HG02885 (cell line): Measurements from ENCODE around the gene SLC8A1.

Source experiments
- ATAC-seq: cut with Tn5 transposase; IDR thresholded peaks from one replicate; pipeline ENCODE4 v1.9.1; 2021; ENCODE audit warnings: mild to moderate bottlenecking; ENCODE audit not compliant: unreplicated experiment, poor library complexity

Gene SLC8A1

DNA sequence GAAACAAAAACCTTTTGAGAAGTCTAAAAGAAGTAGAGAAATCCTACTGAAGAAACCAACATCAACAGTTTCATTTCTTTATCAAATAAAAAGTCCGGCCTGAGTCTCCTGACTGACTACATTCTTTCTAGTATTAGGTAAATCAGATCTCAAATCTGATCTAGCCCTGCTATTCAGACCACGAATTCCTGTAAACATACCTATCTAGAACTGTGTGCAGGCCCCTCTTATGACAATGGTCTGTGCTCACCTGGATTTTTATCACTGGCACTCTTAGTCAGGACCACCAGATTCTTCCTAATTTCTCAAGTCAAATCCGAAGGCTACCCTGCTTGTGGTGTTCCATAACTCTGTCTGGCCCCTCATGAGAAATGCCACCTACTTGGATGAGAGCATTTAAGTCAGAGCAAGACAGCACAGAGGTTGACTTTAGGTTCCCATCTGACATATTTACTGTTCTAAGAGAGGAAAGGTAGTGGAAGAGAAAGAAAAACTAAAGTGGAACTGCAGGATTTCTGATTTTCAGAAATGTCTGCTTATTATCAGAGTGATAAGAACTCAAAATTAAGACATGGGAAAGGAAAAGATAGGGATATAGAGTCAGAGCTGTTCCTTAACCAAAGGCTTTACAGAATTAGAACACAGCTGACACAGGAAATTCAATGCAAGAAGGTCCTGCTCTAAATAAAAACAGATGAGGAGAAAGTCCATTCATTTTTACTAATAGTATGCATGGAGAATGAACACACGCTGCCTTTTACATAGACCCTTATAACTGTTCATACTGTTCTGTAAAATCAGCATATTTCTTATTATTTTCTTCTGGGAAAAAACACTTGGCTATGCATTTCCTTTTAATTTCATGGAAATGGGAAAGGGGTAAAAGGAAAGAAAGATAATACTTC is 56.5 kb downstream of the SLC8A1 start:
- no peak for ATAC-seq

- no peak for ATAC-seq
Observed at GRCh38 chr2:40394597-40394996, 57.3 kb downstream of the SLC8A1 start.

- ATAC-seq: no peak
Observed at GRCh38 chr2:40394031-40394430, 57.9 kb downstream of the SLC8A1 start.

DNA sequence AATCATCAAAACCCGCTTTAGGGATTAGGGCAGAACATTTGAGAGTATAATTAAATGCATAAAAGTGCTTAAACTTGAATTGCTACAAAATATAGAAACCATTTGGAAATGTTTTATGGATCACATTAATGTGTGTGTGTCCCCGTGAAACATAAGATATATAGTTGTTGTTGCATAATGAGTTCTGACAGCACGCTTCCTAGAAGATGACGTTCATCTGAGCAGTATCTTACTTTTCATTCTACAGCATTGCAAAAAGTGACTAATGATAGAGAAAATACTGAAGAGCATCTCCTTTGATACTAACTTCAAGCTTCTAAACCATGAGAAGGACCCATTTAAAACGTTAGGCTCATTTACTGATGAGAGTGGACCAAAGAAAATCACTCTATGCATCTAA is 63.7 kb downstream of the SLC8A1 start:
- no peak for ATAC-seq

DNA sequence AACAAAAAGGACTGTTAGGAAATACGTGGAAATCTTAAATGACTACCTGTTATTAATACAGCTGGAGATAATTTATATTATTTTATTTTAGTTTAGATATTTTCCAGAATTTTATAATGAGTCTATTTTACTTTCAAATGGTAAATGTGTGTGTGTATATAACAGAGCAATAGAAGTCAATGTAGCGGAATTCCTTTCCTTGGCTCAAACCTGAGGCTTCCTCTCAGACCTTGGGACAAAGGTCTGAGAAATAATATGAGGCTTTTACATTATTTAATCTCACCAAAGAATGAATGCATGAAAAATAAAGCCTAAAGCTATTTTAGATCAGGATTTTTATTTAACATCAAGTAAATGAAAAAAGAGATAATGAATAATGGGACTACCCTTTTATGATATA is 65.7 kb downstream of the SLC8A1 start:
- no peak for ATAC-seq

- no peak for ATAC-seq
Observed at GRCh38 chr2:40384714-40385113, 67.2 kb downstream of the SLC8A1 start.

GRCh38 chr2:40384233-40384632 is 67.7 kb downstream of the SLC8A1 start:
- no peak for ATAC-seq

DNA sequence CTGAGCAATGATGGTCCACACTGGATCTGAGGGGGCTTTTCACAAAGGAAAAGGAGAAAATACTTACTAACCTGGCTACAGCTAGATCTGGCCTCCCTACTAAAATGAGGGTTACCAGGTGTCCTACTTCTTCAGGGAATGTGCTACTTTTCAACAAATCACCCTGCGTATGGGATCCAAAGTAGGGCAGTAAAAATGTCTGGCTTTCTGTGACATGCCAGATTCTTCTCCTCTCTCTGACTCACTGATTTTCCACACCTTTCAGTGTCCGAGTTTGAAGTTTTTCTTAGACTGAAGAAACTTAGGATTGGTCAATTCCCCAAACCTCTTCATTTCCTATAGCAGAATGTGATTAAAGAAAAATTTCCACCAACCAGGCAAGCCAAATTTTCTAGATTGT is 71.2 kb downstream of the SLC8A1 start:
- ATAC-seq: no peak

GRCh38 chr2:40380041-40380440 is 71.8 kb downstream of the SLC8A1 start:
- no peak for ATAC-seq

- no peak for ATAC-seq
Observed at GRCh38 chr2:40374543-40375240, 77.2 kb downstream of the SLC8A1 start.

DNA sequence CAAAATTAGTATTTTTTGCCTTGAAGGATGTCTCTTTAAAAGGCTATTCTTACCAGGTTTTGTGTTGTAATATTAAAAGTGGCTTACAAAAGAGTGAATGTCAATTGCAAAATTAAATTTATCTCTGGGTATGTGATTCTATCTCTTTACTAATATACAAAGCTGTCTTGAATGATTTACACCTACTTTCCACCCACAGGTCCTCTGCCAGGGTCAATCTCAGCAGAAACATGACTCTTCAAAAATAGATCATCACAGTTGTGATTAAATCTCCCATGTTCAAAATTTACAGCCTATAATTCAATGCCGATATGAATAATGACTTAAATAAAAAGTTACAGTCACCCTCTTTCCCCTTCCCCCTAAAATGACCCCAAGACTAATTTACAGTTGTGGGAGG is 78.8 kb downstream of the SLC8A1 start:
- ATAC-seq: no peak

DNA sequence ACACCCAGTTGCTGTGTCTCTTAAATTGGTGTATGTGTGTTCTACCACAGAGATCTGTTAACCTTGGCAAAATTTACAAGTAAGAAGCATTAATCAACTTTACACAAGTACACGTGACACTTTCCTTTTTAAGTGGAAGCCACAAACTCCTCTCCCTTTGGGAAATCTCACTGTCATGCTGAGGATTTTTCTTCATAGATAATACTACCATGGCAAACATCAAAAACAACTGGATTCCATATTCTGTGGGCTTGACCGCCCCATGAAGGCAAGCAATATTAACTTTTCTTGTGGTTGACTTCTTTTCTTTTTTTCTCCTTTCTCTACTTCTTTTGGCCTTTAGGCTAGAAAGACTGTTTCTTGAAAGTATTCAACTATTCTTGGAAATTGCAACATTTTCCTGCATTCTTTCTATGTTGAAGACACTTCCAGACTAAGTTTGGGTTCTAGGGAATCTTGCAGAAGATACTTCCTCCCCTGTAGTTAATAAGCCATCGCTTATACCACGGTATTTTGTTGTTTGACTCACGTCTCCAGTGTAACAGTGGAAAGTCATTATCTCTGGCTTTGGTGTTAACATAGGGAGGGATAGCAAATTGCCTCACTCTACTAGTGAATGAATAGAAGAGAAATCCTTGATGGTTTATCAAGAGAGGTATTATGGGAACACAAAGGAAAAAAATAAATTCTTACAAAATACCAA is 79.5 kb downstream of the SLC8A1 start:
- ATAC-seq: no peak

GRCh38 chr2:40371525-40372282 is 80.2 kb downstream of the SLC8A1 start:
- ATAC-seq: no peak

DNA sequence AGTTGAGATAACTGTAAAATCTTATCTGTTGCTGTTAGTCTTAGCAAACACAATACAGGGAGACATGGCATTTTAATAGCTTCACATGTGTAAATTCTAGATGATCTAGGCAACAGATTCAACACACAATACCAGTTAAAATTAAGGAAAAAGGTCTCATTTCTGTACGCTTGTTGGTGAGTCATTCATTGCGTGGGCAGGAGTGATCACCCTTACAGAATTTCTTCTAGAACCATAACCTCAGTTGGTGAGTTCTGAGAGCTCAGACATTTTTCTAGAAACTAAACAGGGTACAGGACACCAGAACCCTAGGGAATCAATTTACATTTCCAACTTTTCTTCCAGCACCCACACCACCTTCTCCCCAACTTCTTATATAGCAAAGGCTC is 81.9 kb downstream of the SLC8A1 start:
- ATAC-seq: no peak

DNA sequence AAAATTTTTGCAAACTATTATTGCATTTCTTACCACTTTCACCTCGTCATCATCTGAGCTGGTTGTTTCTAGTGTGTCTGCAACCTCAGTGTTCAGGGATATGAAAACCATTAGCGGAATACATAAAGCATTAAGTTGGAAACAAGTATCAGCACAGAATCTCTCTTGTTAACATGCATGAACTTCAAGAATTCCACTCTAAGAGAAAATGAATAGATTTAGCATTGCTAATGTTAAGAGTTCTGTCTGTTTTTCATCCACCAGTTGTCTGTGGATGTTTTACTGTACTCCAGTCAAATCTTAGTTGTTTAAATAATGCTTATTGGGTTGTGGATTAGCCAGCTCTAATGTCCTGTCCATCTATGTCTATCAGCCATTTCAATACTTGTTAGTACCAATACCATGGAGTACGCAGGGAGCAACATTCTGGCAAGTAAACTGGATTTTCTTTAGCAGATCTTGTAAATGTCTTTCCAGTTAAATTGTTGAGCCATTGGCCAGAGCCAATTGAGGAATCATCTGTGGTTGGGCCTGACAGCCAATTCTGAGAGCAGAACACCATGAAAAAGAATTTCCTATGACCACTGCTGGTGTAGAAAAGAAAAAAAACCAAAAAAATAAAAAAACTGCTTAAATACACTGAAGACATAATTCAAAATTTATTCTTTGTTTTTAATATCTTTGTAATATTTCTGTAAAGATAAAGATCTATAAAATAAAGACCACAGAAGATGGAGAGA is 82.5 kb downstream of the SLC8A1 start:
- ATAC-seq: no peak

DNA sequence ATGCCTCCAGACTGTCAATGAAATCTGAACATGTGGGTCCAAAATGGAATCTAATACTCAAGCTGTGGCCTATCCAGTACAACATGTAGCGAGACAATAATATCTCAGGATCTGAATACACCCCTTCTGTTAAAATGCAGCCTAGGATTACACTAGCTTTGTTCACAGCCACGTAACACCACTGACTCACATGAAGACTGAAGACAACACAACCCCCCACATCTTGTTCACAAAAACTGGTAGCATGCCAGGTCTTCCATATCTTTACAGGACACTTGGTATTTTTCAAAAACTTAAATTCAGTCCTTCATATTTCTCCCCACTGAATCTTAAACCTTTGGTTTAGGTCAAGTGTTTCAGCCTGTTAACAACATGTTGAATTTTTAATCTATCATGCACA is 84.2 kb downstream of the SLC8A1 start:
- no peak for ATAC-seq

- ATAC-seq: no peak
Observed at GRCh38 chr2:40367032-40367431, 84.9 kb downstream of the SLC8A1 start.

DNA sequence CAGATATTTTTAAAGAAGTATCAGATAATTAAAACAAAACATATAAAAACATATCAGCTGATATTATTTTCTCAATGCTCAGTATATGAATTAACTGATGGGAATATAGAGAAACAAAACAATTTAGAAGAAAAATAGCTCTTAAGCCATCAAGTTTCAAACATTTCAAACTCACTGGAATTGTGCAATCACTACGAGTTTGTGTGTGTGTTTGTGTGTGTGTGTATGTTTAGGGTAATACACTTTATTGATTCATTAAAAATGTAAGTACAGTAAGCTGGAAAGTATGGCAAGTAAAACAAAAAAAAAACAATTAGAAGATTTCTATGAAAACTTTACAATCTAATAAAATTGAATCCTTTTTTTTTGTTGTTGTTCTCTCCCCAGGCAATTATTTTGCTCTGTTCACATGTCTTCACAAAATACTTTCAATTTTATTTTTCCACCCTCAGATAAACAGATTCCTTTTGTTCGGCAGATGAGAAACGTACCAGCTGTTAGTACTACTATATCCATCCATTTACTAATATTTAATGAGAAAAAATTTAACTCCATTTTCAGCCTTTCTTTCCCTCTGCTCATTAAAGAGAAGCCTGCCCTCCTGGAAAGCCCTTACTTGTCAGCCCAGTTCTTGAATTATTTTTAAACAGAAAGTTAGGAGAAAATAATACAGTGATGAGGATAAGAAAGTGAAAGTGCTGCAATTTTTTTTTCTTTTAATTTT is 87.6 kb downstream of the SLC8A1 start:
- ATAC-seq: no peak

DNA sequence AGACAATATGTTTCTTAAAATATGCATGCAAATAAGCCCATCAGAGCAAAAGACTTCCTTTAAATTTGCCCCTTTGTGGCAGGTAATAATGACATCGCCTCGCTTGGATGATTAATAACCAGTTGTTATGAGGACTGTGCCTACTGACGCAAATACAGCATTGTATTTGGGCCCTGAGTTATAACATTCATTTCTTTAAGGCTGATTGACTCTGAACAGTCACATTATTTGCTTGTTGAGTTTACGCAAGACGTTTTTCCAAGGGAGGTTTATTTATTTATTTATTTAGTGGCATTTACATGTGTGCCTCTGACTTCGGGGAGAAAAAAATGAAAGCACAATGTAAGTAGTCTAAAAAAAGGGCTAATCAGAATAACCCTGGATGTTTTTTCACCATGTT is 88.3 kb downstream of the SLC8A1 start:
- ATAC-seq: no peak
